Gastrocnemius medialis (tissue), 4 donors: ENCODE measurements around the gene LEFTY1. TPM values are rescaled to one million over a fixed set of nuclear protein-coding genes. Genes with fewer than 3 reads are reported as not detected.

Source experiments
- ATAC-seq, 2 donors: fragments of 150-250 bp; one replicate each; pipeline ENCODE4 v1.9.1; 2016
- DNase-seq, 2 donors: peaks; one replicate each; pipeline ENCODE4 v3.0.0-alpha.2; 2019
- H3K27ac ChIP-seq, 4 donors: fragments of 200-600 bp; sonication (generic); 1 replicate in 1 of 4; 2 replicates in 3 of 4; pipeline ENCODE4 v1.5.1; 2016 to 2018; ENCODE audit warnings: mild to moderate bottlenecking in 2 of 4, moderate library complexity in 1 of 4
- H3K27me3 ChIP-seq, 3 donors: fragments of 200-600 bp; sonication (generic) in 2 of 3; 1 replicate in 1 of 3; 2 replicates in 2 of 3; pipeline versions ENCODE4 v1.5.1 to v1.6.0; 2016 to 2019; ENCODE audit warnings: mild to moderate bottlenecking in 1 of 3, moderate library complexity in 1 of 3
- H3K36me3 ChIP-seq, 2 donors: fragments of 200-600 bp; sonication (generic) in 1 of 2; one replicate each; pipeline ENCODE4 v1.5.1; 2017 to 2018
- H3K4me1 ChIP-seq, 2 donors: fragments of 200-600 bp; sonication (generic) in 1 of 2; one replicate each; pipeline ENCODE4 v1.5.1; 2016 to 2017; ENCODE audit warnings: mild to moderate bottlenecking in 2 of 2
- H3K4me3 ChIP-seq, 4 donors: fragments of 200-600 bp; sonication (generic) in 3 of 4; 1 replicate in 1 of 4; 2 replicates in 3 of 4; pipeline ENCODE4 v1.5.1; 2016 to 2019; ENCODE audit warnings: mild to moderate bottlenecking in 2 of 4
- H3K9me3 ChIP-seq, 3 donors: fragments of 200-600 bp; sonication (generic) in 2 of 3; 1 replicate in 1 of 3; 2 replicates in 2 of 3; pipeline ENCODE4 v1.5.1; 2016 to 2019
- CTCF ChIP-seq, 5 experiments: fragments of 450-650 bp in 3 of 5; fragments of 200-600 bp in 2 of 5; sonication (generic) in 2 of 5; IDR thresholded peaks in 4 of 5; conservative IDR thresholded peaks in 1 of 5; 1 replicate in 4 of 5; 2 replicates in 1 of 5; pipeline ENCODE4 v1.5.1; 2016 to 2019; ENCODE audit warnings: antibody characterized with exemption in 5 of 5, mild to moderate bottlenecking in 3 of 5, moderate library complexity in 3 of 5
- POLR2A ChIP-seq, 2 donors: fragments of 450-650 bp; IDR thresholded peaks; one replicate each; pipeline ENCODE4 v1.6.1; 2017; ENCODE audit warnings: antibody characterized with exemption in 2 of 2, mild to moderate bottlenecking in 2 of 2, moderate library complexity in 2 of 2
- in situ Hi-C, 4 donors: fragments of 200-750 bp; cut with MboI; loops; one replicate each; pipeline versions ENCODE4 v1.15.0 to v1.8.0; 2017; ENCODE audit warnings: low sequenced_read_pairs in 4 of 4
- intact Hi-C: fragments of 100-400 bp; cut with DNase I; formaldehyde crosslinking; loops from one replicate; pipeline ENCODE4 v1.15.1; 2023; ENCODE audit warnings: low total_unique reads
- total RNA-seq, 4 donors: library from RNA; depleted of rRNA; stranded (reverse); fragments of >200 nt; gene quantifications; one replicate each; pipeline versions ENCODE4 v1.1.0 to v1.2.3, GENCODE V29; 2016

Gene LEFTY1
- total RNA-seq, 4 donors from 2014 or later, result 0.97 TPM; not detected in 3

DNA sequence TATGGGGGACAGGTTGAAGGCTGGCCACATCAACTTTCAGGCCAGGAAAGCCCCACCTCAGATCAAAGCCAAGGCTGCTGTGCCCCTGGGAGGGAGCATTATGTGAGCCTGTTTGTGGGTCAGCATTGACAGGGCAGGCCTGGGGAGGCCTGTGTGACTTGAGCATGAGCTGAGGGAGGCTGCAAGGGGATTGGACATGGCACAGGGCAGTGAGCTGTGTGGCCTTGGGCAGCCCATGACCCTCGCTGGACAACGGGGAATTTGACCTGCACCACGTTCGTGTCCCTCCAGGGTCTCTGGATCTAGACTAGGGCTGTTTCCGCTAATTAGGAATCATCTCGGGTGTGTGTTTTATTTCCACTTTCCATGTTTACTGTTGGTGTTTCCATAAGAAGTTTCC, 17.5 kb upstream of the LEFTY1 start:
- intact Hi-C loops (no loop called here), in situ Hi-C loops (loop anchor here in 1 of 4 donors (5.0 kb wide), 1 partner anchor 429 kb away; no protein-coding TSS in a partner anchor)
- H3K9me3 ChIP-seq, result no peaks in the 10 kb centered on the region
- ATAC-seq, result no peak
- no peak for DNase-seq
- TF ChIP-seq CTCF (IDR thresholded peaks at IDR 0.05 in 4 of 5, conservative IDR thresholded peaks at IDR 0.05 in 1 of 5) (no peak), POLR2A (IDR thresholded peaks at IDR 0.05) (no peak)
- H3K4me1 ChIP-seq, result no peaks in the 10 kb centered on the region
- H3K27me3 ChIP-seq, result no peaks in the 10 kb centered on the region
- no peaks in the 10 kb centered on the region for H3K36me3 ChIP-seq
- H3K4me3 ChIP-seq, result no peak overlapping the region
- no peak overlapping the region for H3K27ac ChIP-seq

GRCh38 chr1:225903623-225904022, 14.7 kb upstream of the LEFTY1 start:
- H3K4me3 ChIP-seq, result no peak overlapping the region
- DNase-seq (no peak), ATAC-seq (no peak)
- TF ChIP-seq POLR2A (IDR thresholded peaks at IDR 0.05) (no peak), CTCF (IDR thresholded peaks at IDR 0.05 in 4 of 5, conservative IDR thresholded peaks at IDR 0.05 in 1 of 5) (no peak)
- H3K27me3 ChIP-seq, result no peaks in the 10 kb centered on the region
- intact Hi-C loops, result no loop called here
- no peaks in the 10 kb centered on the region for H3K9me3 ChIP-seq
- in situ Hi-C loops, result no loop called here
- no peak overlapping the region for H3K27ac ChIP-seq
- H3K36me3 ChIP-seq, result no peaks in the 10 kb centered on the region
- no peaks in the 10 kb centered on the region for H3K4me1 ChIP-seq

- Histone ChIP-seq H3K27me3 (no peaks in the 10 kb centered on the region), H3K4me1 (no peaks in the 10 kb centered on the region), H3K4me3 (no peak overlapping the region), H3K27ac (no peak overlapping the region), H3K9me3 (no peaks in the 10 kb centered on the region), H3K36me3 (no peaks in the 10 kb centered on the region)
- TF ChIP-seq POLR2A (IDR thresholded peaks at IDR 0.05) (no peak), CTCF (IDR thresholded peaks at IDR 0.05 in 4 of 5, conservative IDR thresholded peaks at IDR 0.05 in 1 of 5) (no peak)
- intact Hi-C loops (no loop called here), in situ Hi-C loops (no loop called here)
- ATAC-seq (no peak), DNase-seq (no peak)
These were observed 10.3 kb upstream of the LEFTY1 start for GRCh38 chr1:225899044-225899925.

DNA sequence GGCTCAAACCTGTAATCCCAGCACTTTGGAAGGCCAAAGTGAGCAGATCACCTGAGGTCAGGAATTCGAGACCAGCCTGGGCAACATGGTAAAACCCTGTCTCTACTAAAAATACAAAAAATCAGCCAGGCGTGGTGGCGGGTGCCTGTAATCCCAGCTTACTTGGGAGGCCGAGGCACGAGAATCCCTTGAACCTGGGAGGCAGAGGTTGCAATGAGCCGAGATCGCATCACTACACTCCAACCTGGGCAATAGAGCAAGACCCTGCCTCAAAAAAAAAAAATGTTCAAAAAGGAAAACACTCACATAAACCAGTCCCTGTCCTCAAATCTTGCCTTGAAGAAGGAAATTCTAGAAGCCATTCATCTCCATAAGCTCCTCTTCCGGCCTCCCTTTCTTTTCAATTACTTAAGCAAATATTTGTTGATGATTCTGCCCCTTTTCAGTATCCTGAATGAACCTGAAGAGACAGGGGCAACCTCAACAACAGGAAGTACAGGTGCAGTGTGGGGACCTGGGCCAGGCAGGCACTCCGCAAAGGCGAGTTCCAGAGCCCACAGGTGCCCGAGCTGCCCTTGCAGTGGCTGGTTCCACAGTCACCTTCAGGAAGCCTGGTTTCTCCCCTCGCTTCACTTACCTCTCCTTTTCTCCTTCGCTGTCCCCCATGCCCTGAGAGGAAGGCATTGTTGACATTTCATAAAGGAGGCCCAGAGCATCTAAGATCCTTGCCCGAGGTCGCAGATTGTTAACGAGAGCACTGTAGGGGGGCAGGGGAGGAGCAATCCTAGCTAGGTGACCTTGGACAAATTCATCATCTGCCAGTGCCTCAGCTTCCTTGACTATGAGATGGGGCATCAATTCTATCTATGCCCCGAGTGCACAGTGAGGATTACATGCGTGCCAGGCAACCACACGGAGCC, 8.9 kb upstream of the LEFTY1 start:
- in situ Hi-C loops (no loop called here), intact Hi-C loops (no loop called here)
- Histone ChIP-seq H3K36me3 (no peaks in the 10 kb centered on the region), H3K9me3 (no peaks in the 10 kb centered on the region), H3K27ac (no peak overlapping the region), H3K4me3 (no peak overlapping the region), H3K4me1 (no peaks in the 10 kb centered on the region), H3K27me3 (no peaks in the 10 kb centered on the region)
- no peak for DNase-seq
- no peak for ATAC-seq
- TF ChIP-seq POLR2A (IDR thresholded peaks at IDR 0.05), result no peak
